HepG2 (cell line): Measurements from ENCODE around the gene HMCN2. TPM values are rescaled to one million over a fixed set of nuclear protein-coding genes. Genes with fewer than 3 reads are reported as not detected.
A peak's percentile ranks its signal among the peaks of the same experiment; 100 is the strongest.

Experiments used
- ATAC-seq: fragments of 200-7000 bp; cut with Tn5 transposase; 3 replicates; pipeline ENCODE4 v1.9.1; 2020; ENCODE audit warnings: mild to moderate bottlenecking, moderate library complexity
- BruUV-seq: library from RNA; stranded (reverse); fragments of 400-500 nt; replicated peaks from 2 replicates; lab custom pipeline; 2021; lab: Mats Ljungman, UMichigan
- CTCF ChIA-PET: fragments of 300-600 bp; formaldehyde crosslinking; extraction: SDS; loops from one replicate; lab custom pipeline; 2021; ENCODE audit warnings: low total read pairs, inconsistent platforms, low intra/inter-chr PET ratio; lab: Yijun Ruan, JAX
- POLR2A ChIA-PET: fragments of 350-600 bp; sonication (Branson Sonifier 250); formaldehyde crosslinking; loops from one replicate; lab custom pipeline; 2020; ENCODE audit warnings: antibody characterized with exemption, inconsistent platforms; lab: Yijun Ruan, JAX
- DNase-seq: peaks from one replicate; pipeline ENCODE4 v3.0.0-alpha.2; 2015; ENCODE audit warnings: low spot score
- FAIRE-seq: peaks from 3 replicates; lab custom pipeline; 2011; peaks lifted over from hg19 to GRCh38; lab: Jason Lieb, UNC
- H2AFZ ChIP-seq: one replicate; pipeline ENCODE4 v1.6.1; 2011; ENCODE audit warnings: low read length, inconsistent platforms
- H3K27ac ChIP-seq: fragments of 300-600 bp; 3 replicates; pipeline ENCODE4 v1.8.0; 2011; ENCODE audit warnings: mixed run types, mild to moderate bottlenecking, mixed read lengths, low read length, inconsistent platforms; ENCODE audit not compliant: insufficient read depth; ENCODE audit errors: extremely low read length
- H3K27me3 ChIP-seq, 2 experiments: fragments of 200-600 bp in 1 of 2; 2 replicates in 1 of 2; 3 replicates in 1 of 2; pipeline versions ENCODE4 v1.6.0 to v1.8.0; 2011; ENCODE audit warnings: low read length in 2 of 2, mild to moderate bottlenecking in 2 of 2, moderate library complexity in 2 of 2, inconsistent platforms in 1 of 2; ENCODE audit not compliant: insufficient read depth in 2 of 2, control insufficient read depth in 1 of 2
- H3K36me3 ChIP-seq, 2 experiments: fragments of 200-600 bp in 1 of 2; replicated peaks in 1 of 2; 2 replicates in 1 of 2; 3 replicates in 1 of 2; pipeline versions ENCODE4 v1.5.1 to v1.8.0; 2011; ENCODE audit warnings: low read length in 2 of 2, inconsistent platforms in 1 of 2; ENCODE audit not compliant: insufficient read depth in 2 of 2, control insufficient read depth in 1 of 2
- H3K4me1 ChIP-seq: 2 replicates; pipeline ENCODE4 v1.5.1; 2012; ENCODE audit warnings: low read length, inconsistent platforms; ENCODE audit not compliant: insufficient read depth
- H3K4me2 ChIP-seq: 2 replicates; pipeline ENCODE4 v1.6.0; 2011; ENCODE audit warnings: low read depth, low read length, inconsistent platforms
- H3K4me3 ChIP-seq, 3 experiments: fragments of 200-600 bp in 1 of 3; sonication (generic), shearing (Covaris generic) in 1 of 3; replicated peaks in 1 of 3; 2 replicates each; pipeline ENCODE4 v1.5.1; 2011 to 2016; ENCODE audit warnings: low read length in 3 of 3, inconsistent platforms in 2 of 3, low read depth in 2 of 3, mild to moderate bottlenecking in 2 of 3, control low read depth in 1 of 3, mixed read lengths in 1 of 3; ENCODE audit not compliant: insufficient read depth in 1 of 3
- H3K79me2 ChIP-seq: one replicate; pipeline ENCODE4 v1.6.1; 2011; ENCODE audit warnings: low read length, inconsistent platforms; ENCODE audit not compliant: insufficient read depth
- H3K9ac ChIP-seq: 2 replicates; pipeline ENCODE4 v1.6.0; 2011; ENCODE audit warnings: mild to moderate bottlenecking, low read depth, low read length, inconsistent platforms; ENCODE audit not compliant: insufficient read depth
- H3K9me3 ChIP-seq: 2 replicates; pipeline ENCODE4 v1.5.1; 2012; ENCODE audit warnings: mild to moderate bottlenecking, low read length
- H4K20me1 ChIP-seq: 2 replicates; pipeline ENCODE4 v1.6.0; 2011; ENCODE audit warnings: inconsistent platforms, mild to moderate bottlenecking, low read length, moderate library complexity; ENCODE audit not compliant: insufficient read depth
- FOSL2 ChIP-seq: sonication (generic); formaldehyde crosslinking; IDR thresholded peaks from 2 replicates; pipeline ENCODE4 v1.4.0; 2020; ENCODE audit warnings: missing genetic modification reagents
- GABPA ChIP-seq, 2 experiments: IDR thresholded peaks; 2 replicates each; pipeline ENCODE4 v1.6.1; 2011 to 2016; ENCODE audit warnings: low read depth in 2 of 2, low read length in 1 of 2, missing biosample characterization in 1 of 2, missing genetic modification characterization in 1 of 2
- MAFK ChIP-seq, 2 experiments: IDR thresholded peaks in 1 of 2; conservative IDR thresholded peaks in 1 of 2; 2 replicates each; pipeline ENCODE4 v1.6.1; 2011; ENCODE audit warnings: improper control_type of control experiment in 2 of 2, low read length in 2 of 2
- NR3C1 ChIP-seq: sonication (generic); formaldehyde crosslinking; IDR thresholded peaks from 2 replicates; pipeline ENCODE4 v1.4.0; 2020; ENCODE audit warnings: missing genetic modification reagents
- SIN3A ChIP-seq: IDR thresholded peaks from 2 replicates; pipeline ENCODE4 v1.6.1; 2011; ENCODE audit warnings: low read depth, mild to moderate bottlenecking, control low read depth, low read length, borderline replicate concordance
- WGBS: methylation state at CpG from one replicate; pipeline ENCODE4 v1.1.6; 2017; ENCODE audit warnings: low lambda C conversion rate; 5-methylcytosine and 5-hydroxymethylcytosine counted together
- in situ Hi-C: cut with HindIII; loops from 2 replicates; pipeline ENCODE4 v1.10.0; 2017; ENCODE audit warnings: low pct_unique_long_range_greater_than_20kb; ENCODE audit not compliant: extremely low pct_ligation_motif_present
- intact Hi-C: fragments of 100-400 bp; cut with micrococcal nuclease; formaldehyde crosslinking; loops from one replicate; pipeline ENCODE4 v1.10.0; 2022; ENCODE audit not compliant: unreplicated experiment
- polyA plus RNA-seq, 8 experiments: library from polyadenylated mRNA; depleted of rRNA in 3 of 8; stranded (reverse) in 7 of 8; unstranded in 1 of 8; fragments of >200 nt; fragmentation: Illumina TruSeq in 4 of 8; extraction: Trizol in 4 of 8; gene quantifications; 2 replicates each; pipeline versions ENCODE4 v1.2.1 to v1.2.3, GENCODE V29; 2011 to 2016; ENCODE audit warnings: low read depth in 4 of 8, missing spikeins in 1 of 8, mixed read lengths in 1 of 8; ENCODE audit not compliant: insufficient read depth in 1 of 8
- total RNA-seq, 5 experiments: library from RNA; depleted of rRNA; stranded (reverse); fragments of >200 nt; fragmentation: Illumina TruSeq; extraction: Trizol; gene quantifications; 2 replicates each; pipeline ENCODE4 v1.2.3, GENCODE V29; 2016; ENCODE audit warnings: low read depth in 1 of 5
- TF ChIP-seq, protein P1 (sequence below): sonication (generic); formaldehyde crosslinking; conservative IDR thresholded peaks from 2 replicates; pipeline ENCODE4 v1.4.0; 2020; ENCODE audit warnings: missing genetic modification reagents
- TF ChIP-seq, protein P2 (sequence below): sonication (generic); formaldehyde crosslinking; IDR thresholded peaks from 2 replicates; pipeline ENCODE4 v1.5.0; 2020; ENCODE audit warnings: mild to moderate bottlenecking, missing genetic modification reagents, moderate library complexity
- TF ChIP-seq, protein P3 (sequence below): sonication (generic); formaldehyde crosslinking; IDR thresholded peaks from 2 replicates; pipeline ENCODE4 v1.5.1; 2020; ENCODE audit warnings: mild to moderate bottlenecking, missing genetic modification reagents, moderate library complexity

Gene HMCN2
- total and polyA plus RNA-seq, 2 of the 13 experiments (the other 11 are each of a cell fraction or from before 2014, with no cell fraction given) = 0.09 TPM; not detected in 1

DNA sequence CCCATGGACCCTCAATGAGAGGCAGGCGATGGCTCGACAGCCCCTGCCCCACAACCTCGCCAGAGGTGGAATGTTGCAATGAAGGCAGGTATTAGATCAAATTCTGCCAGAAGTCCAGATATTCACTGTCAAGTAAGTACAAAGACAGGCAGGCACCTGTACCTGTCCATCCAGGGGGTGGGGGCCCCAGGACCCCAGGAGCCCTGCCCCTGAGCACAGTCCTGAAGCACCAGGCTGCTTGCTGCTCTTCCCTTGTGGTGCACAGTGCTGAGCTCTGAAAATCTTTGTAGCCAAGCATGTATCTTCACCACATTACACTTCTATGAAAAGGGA lies 26.2 kb upstream of the HMCN2 start:
- Histone ChIP-seq H4K20me1 (no peaks in the 10 kb centered on the region), H2AFZ (no peak overlapping the region), H3K79me2 (no peaks in the 10 kb centered on the region), H3K4me2 (peak overlapping the region; percentile 75), H3K4me1 (peaks cover 49% of the 10 kb centered on the region), H3K9me3 (no peaks in the 10 kb centered on the region), H3K9ac (no peak overlapping the region), H3K27me3 (no peaks in the 10 kb centered on the region; a peak in 1 of 5 replicates), H3K4me3 (peak overlapping the region in 1 of 3 experiments; percentile 50; a peak in 1 of 6 replicates), H3K27ac (no peak overlapping the region), H3K36me3 (no peaks in the 10 kb centered on the region)
- TF ChIP-seq GABPA (IDR thresholded peaks at IDR 0.05; ENCODE audit: low read depth, low read length) (no peak), GABPA (CRISPR knock-in tag; IDR thresholded peaks at IDR 0.05; ENCODE audit: low read depth) (no peak), NR3C1 (CRISPR knock-in tag) (no peak)
- no TSS peak for BruUV-seq
- ATAC-seq (no peak), FAIRE-seq (no peak), DNase-seq (no peak)
- WGBS = no CpG with 5 or more reads among the region's 3 CpGs
- ChIA-PET POLR2A (no interaction called here), CTCF (no interaction called here)
- in situ Hi-C loops = loop anchor here (5.0 kb wide), 1 partner anchor 127 kb away; no protein-coding TSS in a partner anchor
- intact Hi-C loops = no loop called here

GRCh38 chr9:130239741-130240241 lies 25.8 kb upstream of the HMCN2 start:
- BruUV-seq = no TSS peak
- CTCF ChIA-PET = no interaction called here
- no peak for TF ChIP-seq SIN3A
- TF ChIP-seq, protein P1, sequence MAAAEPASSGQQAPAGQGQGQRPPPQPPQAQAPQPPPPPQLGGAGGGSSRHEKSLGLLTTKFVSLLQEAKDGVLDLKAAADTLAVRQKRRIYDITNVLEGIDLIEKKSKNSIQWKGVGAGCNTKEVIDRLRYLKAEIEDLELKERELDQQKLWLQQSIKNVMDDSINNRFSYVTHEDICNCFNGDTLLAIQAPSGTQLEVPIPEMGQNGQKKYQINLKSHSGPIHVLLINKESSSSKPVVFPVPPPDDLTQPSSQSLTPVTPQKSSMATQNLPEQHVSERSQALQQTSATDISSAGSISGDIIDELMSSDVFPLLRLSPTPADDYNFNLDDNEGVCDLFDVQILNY (CRISPR knock-in tag) = no peak
- TF ChIP-seq MAFK (conservative IDR thresholded peaks at IDR 0.05 in 1 of 2, IDR thresholded peaks at IDR 0.05 in 1 of 2; ENCODE audit: low read length in 2 of 2) = 0 out of 4 replicates have a peak, but pooled peaks of 1 of the 2 experiments have one; percentile 6
- TF ChIP-seq, protein P2, sequence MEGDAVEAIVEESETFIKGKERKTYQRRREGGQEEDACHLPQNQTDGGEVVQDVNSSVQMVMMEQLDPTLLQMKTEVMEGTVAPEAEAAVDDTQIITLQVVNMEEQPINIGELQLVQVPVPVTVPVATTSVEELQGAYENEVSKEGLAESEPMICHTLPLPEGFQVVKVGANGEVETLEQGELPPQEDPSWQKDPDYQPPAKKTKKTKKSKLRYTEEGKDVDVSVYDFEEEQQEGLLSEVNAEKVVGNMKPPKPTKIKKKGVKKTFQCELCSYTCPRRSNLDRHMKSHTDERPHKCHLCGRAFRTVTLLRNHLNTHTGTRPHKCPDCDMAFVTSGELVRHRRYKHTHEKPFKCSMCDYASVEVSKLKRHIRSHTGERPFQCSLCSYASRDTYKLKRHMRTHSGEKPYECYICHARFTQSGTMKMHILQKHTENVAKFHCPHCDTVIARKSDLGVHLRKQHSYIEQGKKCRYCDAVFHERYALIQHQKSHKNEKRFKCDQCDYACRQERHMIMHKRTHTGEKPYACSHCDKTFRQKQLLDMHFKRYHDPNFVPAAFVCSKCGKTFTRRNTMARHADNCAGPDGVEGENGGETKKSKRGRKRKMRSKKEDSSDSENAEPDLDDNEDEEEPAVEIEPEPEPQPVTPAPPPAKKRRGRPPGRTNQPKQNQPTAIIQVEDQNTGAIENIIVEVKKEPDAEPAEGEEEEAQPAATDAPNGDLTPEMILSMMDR (CRISPR knock-in tag) = peak; percentile 43
- peak; percentile 60; the same call in 1 of the 2 replicates for TF ChIP-seq FOSL2 (CRISPR knock-in tag)
- TF ChIP-seq, protein P3, sequence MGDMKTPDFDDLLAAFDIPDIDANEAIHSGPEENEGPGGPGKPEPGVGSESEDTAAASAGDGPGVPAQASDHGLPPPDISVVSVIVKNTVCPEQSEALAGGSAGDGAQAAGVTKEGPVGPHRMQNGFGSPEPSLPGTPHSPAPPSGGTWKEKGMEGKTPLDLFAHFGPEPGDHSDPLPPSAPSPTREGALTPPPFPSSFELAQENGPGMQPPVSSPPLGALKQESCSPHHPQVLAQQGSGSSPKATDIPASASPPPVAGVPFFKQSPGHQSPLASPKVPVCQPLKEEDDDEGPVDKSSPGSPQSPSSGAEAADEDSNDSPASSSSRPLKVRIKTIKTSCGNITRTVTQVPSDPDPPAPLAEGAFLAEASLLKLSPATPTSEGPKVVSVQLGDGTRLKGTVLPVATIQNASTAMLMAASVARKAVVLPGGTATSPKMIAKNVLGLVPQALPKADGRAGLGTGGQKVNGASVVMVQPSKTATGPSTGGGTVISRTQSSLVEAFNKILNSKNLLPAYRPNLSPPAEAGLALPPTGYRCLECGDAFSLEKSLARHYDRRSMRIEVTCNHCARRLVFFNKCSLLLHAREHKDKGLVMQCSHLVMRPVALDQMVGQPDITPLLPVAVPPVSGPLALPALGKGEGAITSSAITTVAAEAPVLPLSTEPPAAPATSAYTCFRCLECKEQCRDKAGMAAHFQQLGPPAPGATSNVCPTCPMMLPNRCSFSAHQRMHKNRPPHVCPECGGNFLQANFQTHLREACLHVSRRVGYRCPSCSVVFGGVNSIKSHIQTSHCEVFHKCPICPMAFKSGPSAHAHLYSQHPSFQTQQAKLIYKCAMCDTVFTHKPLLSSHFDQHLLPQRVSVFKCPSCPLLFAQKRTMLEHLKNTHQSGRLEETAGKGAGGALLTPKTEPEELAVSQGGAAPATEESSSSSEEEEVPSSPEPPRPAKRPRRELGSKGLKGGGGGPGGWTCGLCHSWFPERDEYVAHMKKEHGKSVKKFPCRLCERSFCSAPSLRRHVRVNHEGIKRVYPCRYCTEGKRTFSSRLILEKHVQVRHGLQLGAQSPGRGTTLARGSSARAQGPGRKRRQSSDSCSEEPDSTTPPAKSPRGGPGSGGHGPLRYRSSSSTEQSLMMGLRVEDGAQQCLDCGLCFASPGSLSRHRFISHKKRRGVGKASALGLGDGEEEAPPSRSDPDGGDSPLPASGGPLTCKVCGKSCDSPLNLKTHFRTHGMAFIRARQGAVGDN = peak; percentile 35; the same call in 1 of the 2 replicates

More at GRCh38 chr9:130239741-130240241, 25.8 kb upstream of the HMCN2 start:
- Histone ChIP-seq H3K4me2 (peak overlapping the region; percentile 75), H3K36me3 (no peaks in the 10 kb centered on the region), H3K27me3 (peaks cover 0 to 4% of the 10 kb centered on the region in 2 experiments; a peak in 2 of 5 replicates), H3K9ac (no peak overlapping the region), H3K79me2 (no peaks in the 10 kb centered on the region), H3K4me3 (peak overlapping the region in 1 of 3 experiments; percentile 50; a peak in 1 of 6 replicates), H3K27ac (no peak overlapping the region), H3K4me1 (peaks cover 49% of the 10 kb centered on the region), H4K20me1 (no peaks in the 10 kb centered on the region), H3K9me3 (no peaks in the 10 kb centered on the region), H2AFZ (peak overlapping the region; percentile 39)
- ATAC-seq (peak; percentile 39), DNase-seq (no peak), FAIRE-seq (no peak)
- in situ Hi-C loops = loop anchor here (5.0 kb wide), 1 partner anchor 127 kb away; no protein-coding TSS in a partner anchor
- POLR2A ChIA-PET = no interaction called here
- intact Hi-C loops = no loop called here
- 7% methylated on average over 6 of the region's 9 CpGs for WGBS
